ENCODE data around the gene TSPOAP1.

- TF ChIP-seq ZBTB33 (IDR thresholded peaks at IDR 0.05; ENCODE audit: borderline replicate concordance, low read depth) (no peak), CTCF (IDR thresholded peaks at IDR 0.05) (no peak), YY1 (IDR thresholded peaks at IDR 0.05; ENCODE audit: low read depth) (no peak), EP300 (IDR thresholded peaks at IDR 0.05; ENCODE audit: borderline replicate concordance in 1 of 2, low read depth in 1 of 2, low read length in 1 of 2) (no peak), POLR2AphosphoS5 (IDR thresholded peaks at IDR 0.05; ENCODE audit: low read depth, low read length) (no peak), RAD21 (IDR thresholded peaks at IDR 0.05; ENCODE audit: low read length) (no peak), EZH2phosphoT487 (IDR thresholded peaks at IDR 0.05; ENCODE audit: borderline replicate concordance, low read depth) (no peak), TAF1 (IDR thresholded peaks at IDR 0.05; ENCODE audit: borderline replicate concordance, low read depth, low read length) (no peak), USF2 (IDR thresholded peaks at IDR 0.05; ENCODE audit: borderline replicate concordance, low read depth, low read length) (no peak), FOXJ3 (CRISPR knock-in tag; IDR thresholded peaks at IDR 0.05) (no peak), REST (IDR thresholded peaks at IDR 0.05; ENCODE audit: low read depth, low read length) (no peak), NFIC (IDR thresholded peaks at IDR 0.05; ENCODE audit: borderline replicate concordance) (no peak), RFX5 (IDR thresholded peaks at IDR 0.05; ENCODE audit: low read length) (no peak)
Measured at GRCh38 chr17:58345500-58345899, 16.9 kb upstream of the TSPOAP1 start.

Data from SK-N-SH (cell line).